Measurements from ENCODE around the gene DPF3.

DPF3 gene

GRCh38 chr14:72740504-72740961 is 153.4 kb downstream of the DPF3 start:
- no peak for TF ChIP-seq CTCF (IDR thresholded peaks at IDR 0.05)

- TF ChIP-seq CTCF (IDR thresholded peaks at IDR 0.05), result no peak
These were observed 154.2 kb downstream of the DPF3 start for GRCh38 chr14:72739446-72740405.

- TF ChIP-seq CTCF (IDR thresholded peaks at IDR 0.05), result no peak
These were observed 155.7 kb downstream of the DPF3 start for GRCh38 chr14:72738161-72738611.

- TF ChIP-seq CTCF (IDR thresholded peaks at IDR 0.05), result no peak
These were observed 156.3 kb downstream of the DPF3 start for GRCh38 chr14:72737560-72737943.

- TF ChIP-seq CTCF (IDR thresholded peaks at IDR 0.05), result no peak
These were observed 156.9 kb downstream of the DPF3 start for GRCh38 chr14:72736786-72737559.

- no peak for TF ChIP-seq CTCF (IDR thresholded peaks at IDR 0.05)
These were observed 157.6 kb downstream of the DPF3 start for GRCh38 chr14:72736308-72736707.

- no peak for TF ChIP-seq CTCF (IDR thresholded peaks at IDR 0.05)
These were observed 161.7 kb downstream of the DPF3 start for GRCh38 chr14:72732022-72732780.

All from LNCAP (cell line).